DND-41 (cell line): ENCODE data around the gene KDELR3.

ENCODE experiments used
- CTCF ChIP-seq: IDR thresholded peaks from 2 replicates; pipeline ENCODE4 v1.5.1; 2012; ENCODE audit warnings: borderline replicate concordance, low read length, moderate library complexity, mild to moderate bottlenecking; ENCODE audit not compliant: poor library complexity, severe bottlenecking; ENCODE audit errors: extremely low read depth
- EZH2 ChIP-seq: IDR thresholded peaks from 3 replicates; pipeline ENCODE4 v1.6.1; 2012; ENCODE audit warnings: borderline replicate concordance, low read depth, mild to moderate bottlenecking, moderate library complexity, low read length, inconsistent platforms; ENCODE audit not compliant: severe bottlenecking

GRCh38 chr22:38467438-38467903, 425 bp upstream of the KDELR3 start:
- TF ChIP-seq CTCF: no peak
- no peak for TF ChIP-seq EZH2
